GM19395 (cell line): ENCODE results near the gene DLK2.
"Not testable (repeated sequence)": the region's sequence is repeated elsewhere in the genome, so short reads cannot be mapped to it uniquely, and the experiment has no call there.

Source experiments
- ATAC-seq: cut with Tn5 transposase; IDR thresholded peaks from one replicate; pipeline ENCODE4 v1.9.1; 2021; ENCODE audit warnings: mild to moderate bottlenecking, moderate library complexity; ENCODE audit not compliant: unreplicated experiment

The DLK2 gene

DNA sequence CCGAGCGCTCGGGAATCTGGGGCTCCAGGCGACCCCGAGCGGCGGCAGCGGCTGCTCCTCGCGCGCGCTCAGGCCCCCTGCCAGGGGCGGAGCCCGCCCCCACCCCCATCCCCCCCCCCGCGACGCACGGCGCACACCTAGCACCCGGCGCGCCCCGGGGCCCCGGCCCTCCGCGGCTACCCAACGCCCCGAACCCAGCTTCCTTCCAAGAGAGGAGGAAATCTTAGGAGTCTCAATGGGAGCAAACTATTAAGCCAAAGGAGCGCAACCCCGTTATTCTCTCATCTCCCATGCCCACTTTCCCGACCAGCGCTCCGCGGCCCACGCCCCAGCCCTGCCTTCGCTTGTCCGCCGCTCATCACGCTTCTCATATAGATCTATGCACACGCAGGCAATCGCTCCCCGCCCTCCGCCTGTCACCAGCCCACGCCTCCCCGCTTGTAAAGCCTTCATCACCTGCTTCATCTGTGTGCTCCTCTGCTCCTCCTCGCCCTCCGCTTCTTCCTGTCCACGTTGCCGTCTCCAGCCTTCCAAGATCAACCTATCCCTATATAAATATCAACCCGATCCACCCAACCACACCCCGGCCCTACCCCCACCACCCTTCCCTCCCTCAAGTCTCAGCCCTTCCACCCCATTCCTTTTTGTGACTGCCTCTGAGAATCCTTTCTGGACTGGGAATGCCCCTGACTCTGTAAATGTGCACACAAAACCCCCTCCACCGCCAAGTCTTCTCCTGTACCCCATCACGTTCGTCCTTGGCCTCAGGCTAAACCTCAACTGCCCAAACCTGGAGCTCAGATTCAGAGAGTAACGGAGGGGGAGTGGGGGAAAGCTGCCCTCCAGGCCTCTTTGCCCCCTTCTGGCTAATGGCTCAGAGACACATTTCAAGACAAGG, at the start of gene DLK2:
DLK2 (minus strand) TSS at position 18 of the 898 bp plus-strand sequence. CDS start 723 bp downstream, outside the sequence.
- ATAC-seq: no peak

GRCh38 chr6:43503443-43503842, 48.1 kb upstream of the DLK2 start:
- ATAC-seq: no peak

- ATAC-seq: no peak
Measured at GRCh38 chr6:43502666-43503065, 47.3 kb upstream of the DLK2 start.

GRCh38 chr6:43500921-43501320, 45.6 kb upstream of the DLK2 start:
- ATAC-seq: no peak

- no peak for ATAC-seq
Measured at GRCh38 chr6:43499028-43499815, 43.9 kb upstream of the DLK2 start.

GRCh38 chr6:43498291-43498690, 42.9 kb upstream of the DLK2 start:
- ATAC-seq: not testable (repeated sequence)

DNA sequence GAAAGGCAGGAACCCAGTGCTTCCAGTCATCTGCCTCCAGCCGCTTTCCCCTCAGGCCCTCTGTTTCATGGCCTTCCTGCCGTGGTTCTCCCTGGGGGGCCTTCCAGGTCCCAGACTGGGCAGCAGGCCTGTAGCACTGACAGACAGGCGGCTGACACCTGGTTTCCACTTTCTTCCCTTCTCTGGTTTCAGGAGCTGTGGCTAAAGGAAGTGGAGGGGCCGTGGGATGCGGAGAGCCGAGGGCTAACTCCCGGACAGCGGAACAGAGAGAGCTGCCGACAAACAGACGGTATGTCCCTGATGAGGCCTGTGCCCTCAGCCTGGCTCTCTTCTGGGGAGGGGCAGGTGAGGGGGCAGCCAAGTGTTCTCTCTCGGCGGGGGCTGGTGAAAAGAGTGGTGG, 42.3 kb upstream of the DLK2 start:
- no peak for ATAC-seq

DNA sequence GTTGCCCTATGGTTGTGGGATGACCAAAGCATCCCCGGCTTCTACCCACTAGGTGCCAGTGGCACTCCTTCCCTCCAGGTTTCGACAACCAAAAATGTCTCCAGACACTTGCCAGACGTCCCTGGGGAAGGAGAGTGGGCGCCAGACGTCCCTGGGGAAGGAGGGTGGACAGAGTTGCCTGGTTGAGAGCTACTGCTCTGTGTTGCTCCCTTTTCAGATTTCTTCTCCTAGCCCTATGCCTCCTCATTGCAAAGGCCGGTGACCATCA, 41.7 kb upstream of the DLK2 start:
- no peak for ATAC-seq

DNA sequence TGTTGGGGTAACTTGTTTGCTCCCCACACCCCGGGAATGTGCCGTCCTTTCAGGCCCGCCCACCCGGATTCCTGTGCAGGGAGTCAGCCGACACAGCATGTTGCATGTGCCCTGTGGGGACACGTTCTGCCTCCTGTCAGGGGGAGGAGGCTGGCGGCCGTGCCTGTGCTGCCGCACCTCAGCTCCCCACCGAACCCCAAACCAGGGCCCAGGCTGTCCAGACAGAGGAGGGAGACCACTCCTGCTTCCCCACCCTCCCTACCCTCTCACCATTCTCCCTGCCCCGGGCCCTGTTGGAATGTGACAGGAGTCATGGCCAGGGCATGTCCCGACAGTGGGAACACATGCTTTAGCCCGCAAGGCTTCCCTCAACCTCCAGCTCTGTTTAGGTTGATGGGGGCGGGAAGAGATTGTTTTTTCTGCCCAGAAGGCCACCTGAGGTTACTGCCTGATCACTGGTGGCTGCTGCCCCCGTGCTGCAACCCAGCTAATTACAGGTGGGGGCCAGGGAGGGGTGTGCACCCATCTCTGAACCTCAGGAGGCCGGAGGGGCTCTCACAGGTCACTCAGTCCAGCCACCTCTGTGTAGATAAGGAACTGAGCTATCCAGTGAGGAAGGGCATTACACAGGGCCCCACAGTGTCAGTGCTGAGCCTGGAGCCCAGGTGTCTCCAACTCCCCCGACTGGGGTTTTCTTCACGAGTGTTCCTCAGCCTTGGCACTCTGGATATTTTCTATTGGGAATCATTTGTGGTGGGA, 41.2 kb upstream of the DLK2 start:
- no peak for ATAC-seq

GRCh38 chr6:43495409-43495941, 40.1 kb upstream of the DLK2 start:
- no peak for ATAC-seq

DNA sequence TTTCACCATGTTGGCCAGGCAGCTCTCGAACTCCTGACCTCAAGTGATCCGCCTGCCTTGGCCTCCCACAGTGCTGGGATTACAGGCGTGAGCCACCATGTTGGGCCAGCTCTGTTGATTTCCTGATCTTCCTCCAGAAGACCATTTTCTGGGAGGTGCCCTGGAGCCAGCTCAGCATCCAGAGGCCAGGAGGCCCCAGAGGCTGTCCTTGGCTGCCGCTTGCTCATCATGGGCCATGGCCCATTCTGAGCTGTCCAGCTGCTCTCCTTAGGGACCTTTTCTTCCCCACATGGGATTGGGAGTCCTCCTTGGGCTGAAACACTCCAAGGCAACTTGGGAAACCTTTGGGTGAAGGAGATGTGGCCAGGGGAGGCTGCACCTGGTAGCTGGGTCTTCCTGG, 39.4 kb upstream of the DLK2 start:
- ATAC-seq: no peak

- no peak for ATAC-seq
Measured at GRCh38 chr6:43494321-43494720, 39.0 kb upstream of the DLK2 start.

DNA sequence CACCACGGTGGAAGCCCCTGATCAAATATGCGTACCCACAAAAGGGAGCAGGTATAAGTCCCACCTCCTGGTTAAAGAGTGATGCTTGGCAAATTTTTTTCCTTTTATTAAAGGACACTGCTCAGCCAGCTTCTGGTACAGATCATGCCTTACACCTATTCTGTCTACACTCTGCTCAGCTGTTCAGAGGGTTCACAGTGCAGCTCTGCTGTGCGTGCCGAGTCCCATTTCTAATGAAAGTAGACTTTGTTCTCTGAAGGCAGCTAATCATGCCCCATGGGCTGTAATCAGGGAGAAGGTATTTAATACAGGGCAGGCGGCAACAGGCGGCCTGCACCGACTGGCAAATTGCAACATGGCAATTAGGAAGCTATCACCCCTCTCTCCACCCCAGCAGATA, 38.5 kb upstream of the DLK2 start:
- ATAC-seq: no peak

DNA sequence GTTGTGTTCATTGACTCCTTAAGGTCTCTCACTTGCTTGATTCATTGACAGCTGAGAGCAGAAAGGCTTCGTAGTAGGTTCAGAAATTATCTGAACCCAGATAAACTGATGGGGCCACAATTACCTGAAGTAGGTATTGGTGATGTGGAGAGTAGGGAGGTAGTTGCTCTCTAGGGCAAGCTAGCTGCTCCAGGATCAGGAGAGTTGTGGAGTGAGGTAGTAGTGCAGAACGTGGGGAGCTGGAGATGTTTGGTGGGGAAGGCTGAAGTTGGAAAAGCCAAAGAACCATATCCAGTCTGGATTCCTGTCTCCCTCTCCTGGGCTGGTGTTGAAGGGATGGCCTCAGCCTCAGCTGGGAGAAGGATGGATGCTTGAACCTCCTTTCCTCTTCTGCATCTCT, 37.9 kb upstream of the DLK2 start:
- no peak for ATAC-seq

DNA sequence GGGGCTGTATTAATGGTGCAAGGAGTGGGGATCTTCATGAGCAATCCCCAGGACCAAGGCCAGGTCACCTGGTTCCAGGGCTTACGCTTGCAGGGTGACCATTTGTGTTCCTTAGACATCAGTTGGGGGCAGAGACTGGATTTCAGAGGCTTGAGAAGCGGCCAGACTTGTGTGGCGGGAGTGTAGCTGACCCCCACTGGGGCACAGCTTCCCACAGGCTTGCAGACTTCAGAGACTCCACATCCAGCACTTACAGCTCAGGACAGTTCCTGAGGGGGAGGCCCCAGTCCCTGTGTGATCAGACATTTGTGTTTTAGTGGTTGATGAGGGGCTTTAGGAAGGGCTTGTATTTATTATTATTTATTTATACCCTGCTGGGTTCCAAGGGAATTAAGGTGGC, 37.3 kb upstream of the DLK2 start:
- no peak for ATAC-seq

DNA sequence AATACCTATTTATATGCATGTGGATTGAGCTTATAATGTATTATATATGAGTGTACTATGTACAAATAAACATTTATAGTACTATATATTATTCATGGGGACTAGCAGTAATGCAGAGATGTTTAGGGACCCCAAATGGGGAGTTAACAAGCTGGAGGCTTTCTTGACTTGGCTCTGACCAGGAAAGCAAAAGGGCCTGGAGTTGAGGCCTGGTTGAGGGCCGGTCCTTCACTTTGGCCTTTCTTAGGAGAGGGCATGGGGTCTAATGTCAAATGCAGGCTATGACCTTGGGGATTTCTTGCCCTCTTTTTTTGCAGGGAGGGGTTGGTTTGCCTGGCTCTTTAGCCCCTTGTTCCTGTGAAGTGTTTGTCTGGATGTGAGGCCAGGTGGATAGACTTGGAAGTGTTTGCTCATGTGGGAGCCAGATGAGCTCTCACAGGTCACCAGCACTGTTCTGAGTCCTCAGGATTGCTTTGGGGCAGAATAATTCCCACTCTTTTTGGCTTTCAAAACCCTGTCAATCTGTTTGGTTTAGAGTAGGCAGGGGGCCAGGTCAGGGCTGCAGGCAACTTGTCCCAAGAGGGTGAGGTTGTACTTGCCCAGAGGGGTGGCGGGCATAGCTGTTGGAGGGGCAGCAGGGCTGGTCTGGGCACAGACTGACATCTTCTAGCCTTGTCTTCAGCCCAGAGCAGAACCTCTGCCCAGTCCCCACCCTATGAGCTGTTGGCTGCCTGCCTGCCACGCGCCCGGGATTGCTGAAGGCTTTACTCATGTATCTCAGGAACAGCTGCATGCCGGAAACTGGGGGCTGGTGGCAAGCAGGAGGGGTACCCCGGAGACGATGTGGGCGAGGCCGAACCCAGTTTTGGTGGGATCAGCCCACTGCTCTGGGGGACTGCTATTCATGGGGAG, 36.7 kb upstream of the DLK2 start:
- no peak for ATAC-seq

GRCh38 chr6:43490523-43490939, 35.2 kb upstream of the DLK2 start:
- no peak for ATAC-seq

- ATAC-seq: no peak
Measured at GRCh38 chr6:43489277-43490072, 34.1 kb upstream of the DLK2 start.

DNA sequence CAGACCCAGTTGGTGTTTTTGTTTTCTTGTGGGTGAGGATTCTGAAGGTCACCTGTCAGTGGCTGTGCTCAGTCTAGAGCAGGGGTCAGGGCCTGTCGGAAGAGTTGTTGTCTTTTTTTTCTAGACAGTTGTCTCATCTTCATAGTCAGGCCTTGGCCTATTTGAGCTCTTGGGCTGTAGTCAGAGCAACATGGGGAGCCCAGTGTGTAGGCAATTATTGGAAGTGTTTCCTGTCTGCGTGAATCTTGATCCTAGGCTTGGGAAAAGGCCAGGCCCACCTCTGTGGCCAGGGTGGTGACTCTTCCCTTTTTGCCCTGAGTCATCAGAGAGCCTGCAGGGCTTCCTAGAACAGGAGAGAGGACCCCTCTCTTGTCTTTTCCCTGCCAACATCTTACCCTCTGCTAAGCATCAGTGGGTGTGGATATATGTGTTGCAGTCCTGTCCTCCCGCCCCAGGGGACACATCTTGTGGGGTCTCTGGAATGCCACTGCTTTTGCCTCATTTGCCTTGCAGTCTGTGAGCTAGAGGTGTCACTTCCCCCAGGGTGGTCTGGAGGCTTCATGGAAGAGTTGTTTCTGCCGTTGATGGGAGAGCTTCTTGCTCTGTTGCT, 33.4 kb upstream of the DLK2 start:
- ATAC-seq: no peak
